ENCODE measurements around the gene OR4D2. TPM values are rescaled to one million over a fixed set of nuclear protein-coding genes. Genes with fewer than 3 reads are reported as not detected.

OR4D2 gene
- total and polyA plus RNA-seq, 2 of the 8 experiments (the other 6 are each of a cell fraction or from before 2014, with no cell fraction given): not detected

GRCh38 chr17:58189436-58190146 is 22.8 kb downstream of the OR4D2 start (continued):
- no peak for TF ChIP-seq RAD21 (IDR thresholded peaks at IDR 0.05 in 1 of 2, conservative IDR thresholded peaks at IDR 0.05 in 1 of 2; ENCODE audit: low read depth in 2 of 2, low read length in 2 of 2)
- no peak for TF ChIP-seq JUND (IDR thresholded peaks at IDR 0.05; ENCODE audit: low read length)
- TF ChIP-seq BCL11A (IDR thresholded peaks at IDR 0.05; ENCODE audit: low read depth in 2 of 2, low read length in 2 of 2): no peak
- TF ChIP-seq SRF (IDR thresholded peaks at IDR 0.05; ENCODE audit: low read depth, low read length): no peak
